C4-2B (cell line): ENCODE measurements around the gene CALML5.

Source experiments
- CTCF ChIP-seq: fragments of 450-650 bp; conservative IDR thresholded peaks from 2 replicates; pipeline ENCODE4 v1.5.1; 2017; ENCODE audit warnings: mild to moderate bottlenecking
- ZFX ChIP-seq: fragments of 450-650 bp; IDR thresholded peaks from 2 replicates; pipeline ENCODE4 v1.6.1; 2017

GRCh38 chr10:5496261-5497250 lies 2.8 kb downstream of the CALML5 start:
- TF ChIP-seq CTCF: no peak
- no peak for TF ChIP-seq ZFX
